Measurements from ENCODE around the gene LRRC25.
A peak's percentile ranks its signal among the peaks of the same experiment; 100 is the strongest.

Gene LRRC25

DNA sequence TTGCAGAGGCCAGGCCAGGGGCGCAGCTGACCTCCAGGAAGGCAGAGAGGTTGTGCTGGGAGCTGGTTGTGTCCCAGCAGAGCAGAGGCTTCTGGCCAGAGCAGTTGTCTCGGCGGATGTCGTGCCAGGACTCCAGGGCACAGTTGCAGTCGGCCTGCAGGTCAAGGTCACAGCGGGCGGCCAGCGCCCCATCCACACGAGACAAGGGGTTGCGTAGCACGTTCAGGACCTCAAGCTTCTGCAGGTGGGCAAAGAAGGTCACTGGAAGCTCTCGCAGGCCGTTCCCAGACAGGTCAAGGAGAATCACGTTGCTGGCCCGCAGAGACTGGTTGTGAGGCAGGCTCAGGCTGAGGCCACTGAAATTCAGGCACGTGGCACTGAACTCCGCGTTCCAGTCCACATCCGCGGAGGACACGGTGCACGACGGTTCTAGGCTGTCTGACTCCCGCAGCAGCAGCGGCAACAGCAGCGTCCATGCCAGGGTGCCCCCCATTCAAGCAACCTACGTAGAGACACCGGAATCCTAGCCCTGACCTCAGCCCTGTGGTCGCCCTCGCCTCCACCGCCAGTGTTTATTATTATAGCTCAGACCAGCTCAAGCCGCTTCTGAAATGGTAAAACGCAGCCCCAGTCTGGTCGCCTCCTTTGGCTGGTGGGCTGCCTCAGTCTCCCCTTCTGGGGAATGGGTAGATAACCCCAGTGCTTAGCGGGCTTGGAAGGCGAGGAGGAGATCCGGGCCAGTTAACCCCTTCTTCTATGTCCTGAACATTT is 766 bp downstream of the LRRC25 start:
- no peak for DNase-seq (ENCODE audit: low read depth)
- TF ChIP-seq, protein P1, sequence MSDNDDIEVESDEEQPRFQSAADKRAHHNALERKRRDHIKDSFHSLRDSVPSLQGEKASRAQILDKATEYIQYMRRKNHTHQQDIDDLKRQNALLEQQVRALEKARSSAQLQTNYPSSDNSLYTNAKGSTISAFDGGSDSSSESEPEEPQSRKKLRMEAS (IDR thresholded peaks at IDR 0.05; ENCODE audit: low read depth, low read length) = no peak
- TF ChIP-seq, protein P2, sequence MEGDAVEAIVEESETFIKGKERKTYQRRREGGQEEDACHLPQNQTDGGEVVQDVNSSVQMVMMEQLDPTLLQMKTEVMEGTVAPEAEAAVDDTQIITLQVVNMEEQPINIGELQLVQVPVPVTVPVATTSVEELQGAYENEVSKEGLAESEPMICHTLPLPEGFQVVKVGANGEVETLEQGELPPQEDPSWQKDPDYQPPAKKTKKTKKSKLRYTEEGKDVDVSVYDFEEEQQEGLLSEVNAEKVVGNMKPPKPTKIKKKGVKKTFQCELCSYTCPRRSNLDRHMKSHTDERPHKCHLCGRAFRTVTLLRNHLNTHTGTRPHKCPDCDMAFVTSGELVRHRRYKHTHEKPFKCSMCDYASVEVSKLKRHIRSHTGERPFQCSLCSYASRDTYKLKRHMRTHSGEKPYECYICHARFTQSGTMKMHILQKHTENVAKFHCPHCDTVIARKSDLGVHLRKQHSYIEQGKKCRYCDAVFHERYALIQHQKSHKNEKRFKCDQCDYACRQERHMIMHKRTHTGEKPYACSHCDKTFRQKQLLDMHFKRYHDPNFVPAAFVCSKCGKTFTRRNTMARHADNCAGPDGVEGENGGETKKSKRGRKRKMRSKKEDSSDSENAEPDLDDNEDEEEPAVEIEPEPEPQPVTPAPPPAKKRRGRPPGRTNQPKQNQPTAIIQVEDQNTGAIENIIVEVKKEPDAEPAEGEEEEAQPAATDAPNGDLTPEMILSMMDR (IDR thresholded peaks at IDR 0.05; ENCODE audit: low read depth, low read length) = no peak
- TF ChIP-seq POLR2A (IDR thresholded peaks at IDR 0.05; ENCODE audit: extremely low read depth, insufficient read length) (no peak), MYC (IDR thresholded peaks at IDR 0.05; ENCODE audit: low read depth, low read length) (no peak)

DNA sequence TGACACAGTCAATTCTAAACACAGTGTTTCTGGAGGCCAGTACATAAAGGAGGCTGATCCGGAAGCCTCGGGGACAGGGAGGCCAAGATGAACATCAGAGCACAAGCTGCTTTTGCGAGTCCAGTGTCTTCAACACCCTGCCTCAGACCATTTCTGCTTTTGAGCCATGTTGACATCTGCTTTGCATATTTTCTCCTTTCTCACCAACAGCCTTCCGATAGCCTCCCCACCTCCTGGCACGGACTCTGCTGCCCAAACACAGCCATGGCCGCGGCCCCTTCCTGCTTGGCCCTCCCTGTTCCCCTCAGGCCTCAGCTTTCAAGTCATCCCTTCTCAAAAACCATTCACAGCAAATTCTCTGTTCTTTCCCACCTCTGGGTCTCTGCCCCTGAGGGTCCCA is 3.6 kb downstream of the LRRC25 start:
- TF ChIP-seq POLR2A (IDR thresholded peaks at IDR 0.05; ENCODE audit: extremely low read depth, insufficient read length) (no peak), MYC (IDR thresholded peaks at IDR 0.05; ENCODE audit: low read depth, low read length) (no peak)
- TF ChIP-seq, protein P2 (IDR thresholded peaks at IDR 0.05; ENCODE audit: low read depth, low read length) = no peak
- TF ChIP-seq, protein P1 (IDR thresholded peaks at IDR 0.05; ENCODE audit: low read depth, low read length) = no peak
- no peak overlapping the region for H3K4me3 ChIP-seq (ENCODE audit: low read depth, low read length)
- DNase-seq (ENCODE audit: low read depth) = no peak

More for the DNA sequence above, 766 bp downstream of the LRRC25 start:
- H3K4me3 ChIP-seq (ENCODE audit: low read depth, low read length) = no peak overlapping the region

DNA sequence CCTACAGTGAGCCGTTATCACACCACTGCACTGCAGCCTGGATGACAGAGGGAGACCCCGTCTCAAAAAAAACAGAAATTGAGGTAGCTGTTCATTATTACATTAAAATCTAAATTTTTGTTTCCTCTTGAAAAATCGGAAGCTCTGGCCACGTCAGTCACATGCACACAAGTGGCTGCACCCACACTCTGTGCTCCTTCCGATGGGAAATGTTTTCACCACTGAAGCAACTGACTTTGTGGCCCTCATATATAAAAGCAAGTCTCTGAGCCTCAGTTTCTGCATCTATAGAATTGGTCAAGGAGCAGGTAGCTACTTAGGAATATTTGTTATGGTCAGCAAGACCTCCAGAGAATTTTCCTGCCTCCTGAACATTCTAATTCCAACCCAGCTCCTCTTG is 4.5 kb downstream of the LRRC25 start:
- TF ChIP-seq, protein P2 (IDR thresholded peaks at IDR 0.05; ENCODE audit: low read depth, low read length) = no peak
- TF ChIP-seq POLR2A (IDR thresholded peaks at IDR 0.05; ENCODE audit: extremely low read depth, insufficient read length) (no peak), MYC (IDR thresholded peaks at IDR 0.05; ENCODE audit: low read depth, low read length) (no peak)
- TF ChIP-seq, protein P1 (IDR thresholded peaks at IDR 0.05; ENCODE audit: low read depth, low read length) = no peak
- DNase-seq (ENCODE audit: low read depth) = no peak
- H3K4me3 ChIP-seq (ENCODE audit: low read depth, low read length) = no peak overlapping the region

DNA sequence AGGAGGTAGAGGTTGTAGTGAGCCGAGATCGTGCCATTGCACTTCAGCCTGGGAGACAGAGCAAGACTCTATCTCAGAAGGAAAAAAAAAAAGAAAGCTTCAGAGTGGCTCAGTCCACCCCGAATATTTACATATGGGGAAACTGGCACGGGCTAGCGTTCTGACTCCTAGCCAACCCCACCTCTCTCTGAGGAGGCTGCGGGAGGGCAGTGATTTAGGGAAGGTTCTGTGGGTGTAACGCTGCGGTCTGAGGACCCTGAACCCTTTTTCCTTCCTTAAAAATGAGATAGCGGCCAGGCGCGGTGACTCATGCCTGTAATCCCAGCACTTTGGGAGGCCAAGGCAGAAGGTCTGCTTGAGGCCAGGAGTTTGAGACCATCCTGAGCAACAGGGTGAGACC is 5.0 kb downstream of the LRRC25 start:
- TF ChIP-seq POLR2A (IDR thresholded peaks at IDR 0.05; ENCODE audit: extremely low read depth, insufficient read length) = no peak
- TF ChIP-seq, protein P2 (IDR thresholded peaks at IDR 0.05; ENCODE audit: low read depth, low read length) = no peak
- TF ChIP-seq, protein P1 (IDR thresholded peaks at IDR 0.05; ENCODE audit: low read depth, low read length) = no peak
- no peak for TF ChIP-seq MYC (IDR thresholded peaks at IDR 0.05; ENCODE audit: low read depth, low read length)
- H3K4me3 ChIP-seq (ENCODE audit: low read depth, low read length) = no peak overlapping the region
- DNase-seq (ENCODE audit: low read depth) = peak; percentile 82

DNA sequence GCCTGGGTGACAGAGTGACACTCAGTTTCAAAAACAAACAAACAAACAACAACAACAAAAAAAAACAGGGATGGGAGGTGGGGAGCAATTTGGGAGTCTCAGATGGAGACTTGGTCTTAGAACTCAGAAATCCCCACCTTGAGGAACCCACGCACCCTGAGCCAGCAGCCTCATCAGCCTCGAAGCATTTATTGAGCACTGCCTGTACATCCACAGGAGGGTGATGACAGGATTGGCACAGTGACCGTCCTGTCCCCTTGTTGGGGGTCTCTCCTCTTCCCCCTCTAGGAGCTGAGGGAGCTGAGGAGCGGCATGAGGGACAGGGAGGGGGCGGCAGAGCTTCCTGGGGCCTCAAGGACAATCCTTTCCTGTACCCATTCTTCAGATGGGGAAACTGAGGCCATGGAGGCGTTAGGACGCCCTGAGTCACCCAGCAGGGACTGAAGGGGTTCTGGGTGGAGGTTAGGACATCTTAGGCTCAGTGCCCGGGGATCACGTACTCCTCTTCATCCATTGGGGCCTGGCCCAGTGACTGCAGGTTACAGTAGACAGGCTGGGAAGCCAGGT is 5.8 kb downstream of the LRRC25 start:
- TF ChIP-seq, protein P1 (IDR thresholded peaks at IDR 0.05; ENCODE audit: low read depth, low read length) = no peak
- TF ChIP-seq, protein P2 (IDR thresholded peaks at IDR 0.05; ENCODE audit: low read depth, low read length) = no peak
- no peak for TF ChIP-seq MYC (IDR thresholded peaks at IDR 0.05; ENCODE audit: low read depth, low read length)
- no peak for TF ChIP-seq POLR2A (IDR thresholded peaks at IDR 0.05; ENCODE audit: extremely low read depth, insufficient read length)
- no peak for DNase-seq (ENCODE audit: low read depth)
- H3K4me3 ChIP-seq (ENCODE audit: low read depth, low read length) = no peak overlapping the region
